ENCODE results near the gene RORC. TPM values are rescaled to one million over a fixed set of nuclear protein-coding genes. Genes with fewer than 3 reads are reported as not detected.

RORC gene
- total RNA-seq, 1 donor from 2014 or later = 2.6 TPM

DNA sequence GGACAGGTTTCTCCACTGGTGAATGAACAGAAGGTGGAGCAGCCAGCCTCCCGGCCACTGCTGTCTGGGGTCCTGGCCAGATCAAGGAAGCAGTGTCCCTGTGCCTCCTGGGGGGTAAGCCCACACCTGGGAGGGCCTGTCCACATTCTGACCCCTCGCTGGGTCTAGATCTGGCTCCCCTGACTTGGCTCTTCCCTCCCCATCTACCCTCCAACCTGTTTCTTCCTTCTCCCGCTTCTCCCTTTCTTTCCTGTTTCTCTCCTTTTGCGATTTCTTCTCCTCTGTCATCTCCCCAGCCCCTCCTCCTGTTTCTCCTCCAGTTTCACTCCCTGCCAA lies 378 bp downstream of the RORC start:
- Mint-ChIP-seq H3K27ac (peak overlapping the region; percentile 34), H3K4me3 (no peak overlapping the region), H3K27me3 (ENCODE audit: insufficient read depth) (no peaks in the 10 kb centered on the region), H3K36me3 (ENCODE audit: low read depth) (no peaks in the 10 kb centered on the region), H3K4me1 (ENCODE audit: low read depth) (peaks cover 71% of the 10 kb centered on the region), H3K9me3 (no peaks in the 10 kb centered on the region)
- intact Hi-C loops (cut with micrococcal nuclease) = loop anchor here (1.0 kb wide), 1 partner anchor 215 kb away; no protein-coding TSS in a partner anchor
- no peak for DNase-seq (ENCODE audit: low spot score)

DNA sequence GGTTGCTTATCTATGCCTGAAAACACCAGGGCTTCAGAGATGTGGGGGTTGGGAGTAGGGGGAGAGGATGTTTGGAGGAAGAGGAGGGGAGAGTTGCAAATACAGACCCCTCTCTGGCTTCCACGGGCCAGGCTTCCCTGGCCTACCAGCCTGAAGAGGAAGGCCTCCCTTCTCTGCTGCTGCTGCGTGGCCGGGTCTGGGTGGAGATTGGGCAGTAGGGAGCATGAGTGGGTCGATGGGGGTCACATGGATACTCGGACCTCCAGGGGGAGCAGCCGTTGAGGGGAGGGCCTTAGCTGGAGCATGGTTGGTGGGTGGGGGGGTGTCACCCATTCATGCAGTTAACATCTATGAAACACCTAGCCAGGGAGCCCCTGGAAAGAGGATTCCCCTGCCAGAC lies 1.5 kb downstream of the RORC start:
- H3K27me3 Mint-ChIP-seq (ENCODE audit: insufficient read depth) = no peaks in the 10 kb centered on the region
- H3K4me3 Mint-ChIP-seq = peak overlapping the region; percentile 68
- H3K4me1 Mint-ChIP-seq (ENCODE audit: low read depth) = peaks cover 81% of the 10 kb centered on the region
- H3K36me3 Mint-ChIP-seq (ENCODE audit: low read depth) = no peaks in the 10 kb centered on the region
- peak overlapping the region; percentile 89 for H3K27ac Mint-ChIP-seq
- DNase-seq (ENCODE audit: low spot score) = no peak
- intact Hi-C loops (cut with micrococcal nuclease) = no loop called here
- H3K9me3 Mint-ChIP-seq = no peaks in the 10 kb centered on the region

DNA sequence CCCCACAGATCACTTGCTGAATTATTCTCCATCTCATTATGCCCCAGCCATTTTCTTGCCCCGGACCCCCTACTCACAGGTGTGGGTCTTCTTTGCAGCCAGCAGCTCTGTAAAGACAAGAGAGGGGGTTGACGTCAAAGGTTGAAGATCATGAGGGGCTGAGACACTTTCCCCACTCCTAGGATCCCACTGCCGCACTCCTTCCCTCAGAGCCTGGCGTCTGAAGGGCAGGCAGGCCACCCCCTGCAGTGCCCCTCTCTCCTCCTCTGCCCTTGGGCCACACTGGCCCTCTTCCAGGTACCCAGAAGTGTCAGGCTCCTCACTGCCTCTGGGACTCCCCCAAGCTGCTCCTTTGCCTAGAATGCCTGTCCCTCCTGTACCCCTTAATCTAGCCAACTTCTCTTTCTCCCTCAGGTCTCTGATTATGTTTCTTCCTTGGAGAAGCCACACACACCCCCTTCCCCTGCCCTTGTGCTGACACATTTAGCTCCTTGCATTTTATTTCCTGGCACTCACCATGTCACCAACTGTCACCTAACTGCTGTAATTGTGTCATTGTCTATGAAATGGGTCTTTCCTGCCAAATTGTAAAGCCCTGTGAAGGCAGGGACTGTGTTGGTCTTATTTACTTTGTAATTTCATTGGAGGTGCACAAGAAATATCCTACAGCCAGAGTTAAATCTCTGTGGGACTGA lies 2.1 kb downstream of the RORC start:
- Mint-ChIP-seq H3K36me3 (ENCODE audit: low read depth) (no peaks in the 10 kb centered on the region), H3K4me1 (ENCODE audit: low read depth) (peaks cover 83% of the 10 kb centered on the region), H3K9me3 (no peaks in the 10 kb centered on the region), H3K27ac (peak overlapping the region; percentile 89), H3K27me3 (ENCODE audit: insufficient read depth) (no peaks in the 10 kb centered on the region), H3K4me3 (peak overlapping the region; percentile 68)
- intact Hi-C loops (cut with micrococcal nuclease) = no loop called here
- DNase-seq (ENCODE audit: low spot score) = no peak

DNA sequence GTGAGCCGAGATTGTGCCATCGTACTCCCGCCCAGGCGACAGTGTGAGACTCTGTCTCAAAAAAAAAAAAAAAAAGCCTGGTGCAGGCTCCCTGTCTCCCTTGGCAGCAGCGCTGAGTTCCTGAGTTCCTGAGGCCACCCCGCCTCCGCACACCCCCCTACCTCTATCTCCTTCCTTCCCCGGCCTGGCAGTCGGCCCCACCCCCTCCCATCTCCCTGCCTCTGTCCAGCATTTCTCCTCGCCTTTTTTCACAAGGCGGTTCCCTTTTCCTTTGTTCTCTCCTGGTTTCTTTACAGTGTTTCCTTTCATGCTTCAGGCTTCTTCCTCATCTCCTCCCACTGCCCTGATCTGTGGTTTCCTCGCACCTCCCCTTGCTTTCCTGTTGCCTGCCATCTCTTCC lies 2.7 kb downstream of the RORC start:
- no peaks in the 10 kb centered on the region for H3K9me3 Mint-ChIP-seq
- peak overlapping the region; percentile 89 for H3K27ac Mint-ChIP-seq
- intact Hi-C loops (cut with micrococcal nuclease) = no loop called here
- peaks cover 77% of the 10 kb centered on the region for H3K4me1 Mint-ChIP-seq (ENCODE audit: low read depth)
- no peak for DNase-seq (ENCODE audit: low spot score)
- H3K36me3 Mint-ChIP-seq (ENCODE audit: low read depth) = no peaks in the 10 kb centered on the region
- H3K4me3 Mint-ChIP-seq = peak overlapping the region; percentile 68
- no peaks in the 10 kb centered on the region for H3K27me3 Mint-ChIP-seq (ENCODE audit: insufficient read depth)

DNA sequence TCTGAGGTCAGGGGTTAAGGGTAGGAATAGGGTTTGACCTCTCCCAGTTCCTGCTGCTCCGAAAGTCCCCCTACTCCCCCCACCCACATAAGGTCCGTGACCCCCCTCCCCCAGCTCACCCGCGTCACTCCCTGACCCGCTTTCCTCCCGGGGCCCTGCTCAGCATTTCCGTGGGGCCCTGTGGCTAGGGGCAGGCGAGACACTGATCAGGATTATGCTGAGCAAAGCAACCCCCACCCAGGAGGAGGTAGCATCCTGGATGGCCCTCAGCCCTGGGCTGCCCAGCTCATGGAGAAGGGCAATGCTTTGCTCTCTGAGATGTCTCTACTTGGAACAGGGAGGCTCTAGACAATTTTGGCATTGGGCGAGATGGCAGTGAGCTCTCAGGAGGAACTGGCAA lies 3.7 kb downstream of the RORC start:
- Mint-ChIP-seq H3K27me3 (ENCODE audit: insufficient read depth) (no peaks in the 10 kb centered on the region), H3K36me3 (ENCODE audit: low read depth) (no peaks in the 10 kb centered on the region), H3K4me1 (ENCODE audit: low read depth) (peaks cover 74% of the 10 kb centered on the region), H3K27ac (peak overlapping the region; percentile 69), H3K9me3 (no peaks in the 10 kb centered on the region), H3K4me3 (peak overlapping the region; percentile 48)
- intact Hi-C loops (cut with micrococcal nuclease) = no loop called here
- no peak for DNase-seq (ENCODE audit: low spot score)

DNA sequence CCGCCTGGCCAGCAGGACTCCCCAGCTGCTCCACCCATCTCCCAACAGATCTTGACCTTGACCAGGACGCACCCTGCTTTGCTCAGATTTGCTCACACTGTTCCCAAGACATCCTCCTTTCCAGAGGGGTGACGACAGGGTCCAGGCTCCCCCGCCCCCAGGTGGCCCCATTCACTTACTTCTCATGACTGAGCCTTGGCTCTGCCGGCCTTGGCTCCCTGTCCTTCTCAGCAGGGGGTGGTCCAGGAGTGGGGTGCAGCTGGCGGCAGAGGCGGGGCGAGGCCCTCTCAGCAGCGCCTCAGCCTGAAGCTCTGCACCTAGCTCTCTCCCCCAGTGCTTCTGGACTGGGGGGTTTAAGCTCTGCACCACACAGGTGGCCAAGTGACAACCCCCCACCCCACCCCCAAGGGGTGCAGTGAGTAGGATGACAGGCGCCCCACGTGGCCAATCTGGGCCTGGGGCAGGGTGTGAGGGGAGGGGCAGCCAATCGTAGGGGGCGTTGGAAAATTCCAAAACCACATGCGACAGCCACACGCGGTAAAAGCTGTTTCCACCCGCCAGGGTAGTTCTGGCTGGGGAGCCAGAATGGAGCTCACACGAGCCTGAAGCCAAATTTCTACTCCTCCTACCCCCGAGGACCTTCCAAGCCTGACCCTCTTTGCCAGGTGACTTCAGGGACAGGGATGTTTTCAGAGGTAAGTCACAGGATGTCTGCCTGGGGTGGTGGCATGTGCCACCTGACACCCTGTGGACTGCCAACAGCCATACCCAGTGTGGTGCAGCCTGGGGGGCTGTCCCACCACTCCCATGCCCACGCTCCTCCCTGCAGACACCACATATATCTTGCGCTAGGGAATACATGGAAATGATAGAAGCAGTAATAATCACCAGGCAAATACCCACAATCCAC lies 5.6 kb downstream of the RORC start:
- Mint-ChIP-seq H3K27me3 (ENCODE audit: insufficient read depth) (no peaks in the 10 kb centered on the region), H3K4me3 (peak overlapping the region; percentile 53), H3K9me3 (no peaks in the 10 kb centered on the region), H3K36me3 (ENCODE audit: low read depth) (no peaks in the 10 kb centered on the region), H3K4me1 (ENCODE audit: low read depth) (peaks cover 78% of the 10 kb centered on the region), H3K27ac (peak overlapping the region; percentile 34)
- intact Hi-C loops (cut with micrococcal nuclease) = no loop called here
- no peak for DNase-seq (ENCODE audit: low spot score)

DNA sequence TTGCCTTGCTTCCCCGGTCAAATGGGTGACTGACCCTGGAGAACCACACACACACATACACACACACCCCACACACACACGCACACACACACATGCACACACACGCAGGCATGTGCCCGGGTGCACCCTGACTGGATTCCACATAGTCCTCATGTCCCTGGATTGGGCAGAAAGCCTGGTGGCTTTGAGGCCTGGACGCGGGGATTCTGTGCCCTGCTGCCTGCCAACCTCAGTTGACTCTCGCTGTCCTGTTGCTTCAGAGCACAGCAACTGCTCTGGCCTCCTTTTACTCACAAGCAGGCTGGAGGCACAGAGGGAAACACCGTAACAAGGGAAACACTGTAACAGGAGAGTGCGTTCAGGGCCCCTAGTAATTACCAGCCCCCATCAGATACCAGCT lies 6.4 kb downstream of the RORC start:
- DNase-seq (ENCODE audit: low spot score) = no peak

DNA sequence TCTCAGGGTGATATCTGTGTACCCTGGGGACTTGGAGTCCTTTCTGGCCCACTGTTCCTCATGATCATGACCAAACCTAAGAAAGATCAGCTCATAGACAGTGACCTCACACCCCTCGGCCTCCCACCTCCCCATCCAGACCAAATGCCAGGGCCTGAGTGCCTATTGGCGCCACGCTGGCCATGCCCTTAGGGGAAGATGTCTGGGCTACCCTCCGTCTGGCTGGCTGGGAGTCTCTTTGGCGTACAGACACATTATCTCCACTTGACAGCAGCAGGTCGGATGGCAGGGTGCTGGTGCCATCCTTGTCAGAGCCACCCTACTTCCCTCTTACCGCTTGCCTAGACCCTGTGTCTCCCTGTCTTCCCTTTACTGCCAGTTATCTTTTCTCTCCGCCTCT lies 8.4 kb downstream of the RORC start:
- Mint-ChIP-seq H3K27me3 (ENCODE audit: insufficient read depth) (no peaks in the 10 kb centered on the region), H3K9me3 (no peaks in the 10 kb centered on the region), H3K4me3 (no peak overlapping the region), H3K36me3 (ENCODE audit: low read depth) (no peaks in the 10 kb centered on the region), H3K27ac (peak overlapping the region; percentile 33), H3K4me1 (ENCODE audit: low read depth) (peaks cover 71% of the 10 kb centered on the region)
- intact Hi-C loops (cut with micrococcal nuclease) = loop anchor here (2.0 kb wide), 1 partner anchor 496 kb away; the partner anchor contains the start of gene PI4KB
- no peak for DNase-seq (ENCODE audit: low spot score)

More for the DNA sequence above, 6.4 kb downstream of the RORC start:
- intact Hi-C loops (cut with micrococcal nuclease) = no loop called here
- Mint-ChIP-seq H3K27ac (peak overlapping the region; percentile 27), H3K27me3 (ENCODE audit: insufficient read depth) (no peaks in the 10 kb centered on the region), H3K4me1 (ENCODE audit: low read depth) (peaks cover 78% of the 10 kb centered on the region), H3K4me3 (peak overlapping the region; percentile 23), H3K36me3 (ENCODE audit: low read depth) (no peaks in the 10 kb centered on the region), H3K9me3 (no peaks in the 10 kb centered on the region)

DNA sequence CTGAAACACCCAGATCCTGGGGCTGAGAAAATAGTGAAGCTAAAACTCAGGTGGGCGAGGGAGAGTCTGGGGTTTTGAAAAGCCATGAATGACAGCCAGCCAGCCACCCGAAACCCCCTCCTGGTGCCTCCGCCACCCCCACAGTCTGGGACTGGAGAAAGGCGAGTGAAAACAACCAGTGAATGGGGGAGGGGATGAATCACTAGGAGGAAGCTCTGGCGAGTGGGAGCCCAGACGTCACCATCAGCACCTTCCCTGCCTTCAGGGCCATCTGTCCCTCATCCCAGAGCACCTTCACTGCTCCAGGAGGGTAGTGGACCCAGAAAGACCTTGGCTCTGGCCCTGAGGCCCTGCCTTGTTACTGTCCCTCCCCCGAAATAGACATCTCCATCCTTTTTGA lies 9.2 kb downstream of the RORC start:
- Mint-ChIP-seq H3K27ac (peak overlapping the region; percentile 83), H3K4me1 (ENCODE audit: low read depth) (peaks cover 67% of the 10 kb centered on the region), H3K9me3 (no peaks in the 10 kb centered on the region), H3K36me3 (ENCODE audit: low read depth) (no peaks in the 10 kb centered on the region), H3K27me3 (ENCODE audit: insufficient read depth) (no peaks in the 10 kb centered on the region), H3K4me3 (peak overlapping the region; percentile 37)
- DNase-seq (ENCODE audit: low spot score) = no peak
- intact Hi-C loops (cut with micrococcal nuclease) = loop anchor here (1.0 to 2.0 kb wide), 2 partner anchors 32 to 496 kb away; partner anchors contain the start of genes PI4KB and TDRKH

DNA sequence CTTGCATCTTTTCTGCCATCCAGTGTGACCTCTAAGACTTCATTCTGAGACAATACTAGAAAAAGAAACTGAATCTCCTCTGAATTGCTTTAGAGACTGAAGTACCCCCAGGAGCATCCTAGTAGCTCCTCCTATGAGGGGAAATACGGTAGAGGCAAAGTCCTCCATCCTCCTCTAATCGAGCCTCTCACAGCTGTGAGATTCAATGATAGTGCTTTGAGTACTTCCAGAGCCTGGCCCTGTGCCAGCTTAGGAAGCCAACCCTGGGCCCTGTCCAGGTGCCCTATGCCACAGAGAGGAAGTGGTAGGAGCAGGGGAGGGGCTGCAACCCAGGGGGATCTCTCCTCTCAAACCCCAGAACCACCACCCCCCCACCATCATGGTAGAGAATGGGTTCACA lies 10.7 kb downstream of the RORC start:
- H3K27me3 Mint-ChIP-seq (ENCODE audit: insufficient read depth) = no peaks in the 10 kb centered on the region
- intact Hi-C loops (cut with micrococcal nuclease) = no loop called here
- H3K4me1 Mint-ChIP-seq (ENCODE audit: low read depth) = peaks cover 76% of the 10 kb centered on the region
- H3K36me3 Mint-ChIP-seq (ENCODE audit: low read depth) = no peaks in the 10 kb centered on the region
- no peaks in the 10 kb centered on the region for H3K9me3 Mint-ChIP-seq
- no peak for DNase-seq (ENCODE audit: low spot score)
- H3K4me3 Mint-ChIP-seq = no peak overlapping the region
- H3K27ac Mint-ChIP-seq = peak overlapping the region; percentile 67

DNA sequence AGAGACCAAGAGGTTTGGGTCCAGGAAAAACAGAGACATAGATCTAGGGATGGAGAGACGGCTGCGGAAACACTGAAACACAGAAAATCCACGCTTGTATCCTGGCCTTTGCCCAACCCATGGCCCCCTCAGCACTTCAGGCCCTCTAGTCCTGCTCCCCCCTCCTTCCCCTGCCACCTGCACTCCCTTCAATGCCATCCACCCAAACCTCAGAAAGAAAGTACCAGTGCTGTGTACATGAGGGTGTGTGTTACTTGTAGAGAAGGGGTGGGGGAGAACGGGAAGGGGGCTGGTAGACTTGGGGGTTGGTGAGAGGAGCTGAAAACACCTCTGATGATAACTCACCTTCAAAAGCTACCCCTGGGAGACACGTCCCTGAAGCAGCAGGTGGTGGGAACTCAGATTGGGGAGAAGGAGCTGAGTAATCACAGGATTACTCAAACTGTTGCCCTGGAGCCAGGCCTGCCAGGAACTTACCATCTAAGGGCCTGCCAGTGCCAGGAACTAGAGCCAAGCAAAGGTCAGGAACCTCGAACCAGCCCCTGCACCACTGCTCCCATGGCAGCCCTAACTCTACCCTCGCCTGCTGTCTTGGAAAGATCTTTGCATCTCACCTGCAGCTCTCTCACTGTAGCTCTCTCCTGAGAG lies 11.5 kb downstream of the RORC start:
- intact Hi-C loops (cut with micrococcal nuclease) = no loop called here
- no peaks in the 10 kb centered on the region for H3K9me3 Mint-ChIP-seq
- H3K4me3 Mint-ChIP-seq = no peak overlapping the region
- no peak for DNase-seq (ENCODE audit: low spot score)
- H3K36me3 Mint-ChIP-seq (ENCODE audit: low read depth) = no peaks in the 10 kb centered on the region
- H3K27me3 Mint-ChIP-seq (ENCODE audit: insufficient read depth) = peaks cover 2% of the 10 kb centered on the region
- peak overlapping the region; percentile 67 for H3K27ac Mint-ChIP-seq
- peaks cover 75% of the 10 kb centered on the region for H3K4me1 Mint-ChIP-seq (ENCODE audit: low read depth)

DNA sequence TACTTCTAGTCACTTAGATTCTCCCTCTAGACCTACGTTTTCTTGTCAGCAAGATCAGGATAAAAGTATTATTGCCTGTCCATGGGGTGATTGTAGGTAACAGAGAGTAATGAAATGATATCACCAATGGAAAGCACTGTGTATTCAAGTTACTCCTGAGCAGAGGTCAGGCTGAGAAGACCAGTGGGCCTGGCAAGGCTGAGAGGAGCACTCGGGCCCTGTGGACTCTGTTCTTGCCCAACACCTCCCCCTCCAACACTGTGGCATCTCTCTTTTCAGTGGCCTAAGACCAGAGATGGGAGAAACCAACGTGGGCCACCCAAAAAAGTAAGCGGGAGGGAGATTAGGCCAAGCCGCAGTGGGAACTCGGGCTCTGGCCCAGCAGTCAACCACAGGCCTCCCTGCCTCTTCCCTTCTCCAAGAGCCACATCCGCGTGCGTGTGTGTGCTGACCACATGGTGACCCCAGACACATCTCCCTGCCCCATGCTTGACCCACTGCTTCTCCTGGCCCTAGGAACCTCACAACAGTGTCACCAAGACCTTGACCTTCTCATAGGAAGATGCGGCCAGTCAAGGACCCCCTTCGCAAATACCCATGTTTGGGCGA lies 12.3 kb downstream of the RORC start:
- Mint-ChIP-seq H3K27ac (peak overlapping the region; percentile 24), H3K9me3 (no peaks in the 10 kb centered on the region), H3K4me3 (no peak overlapping the region), H3K27me3 (ENCODE audit: insufficient read depth) (peaks cover 2% of the 10 kb centered on the region), H3K4me1 (ENCODE audit: low read depth) (peaks cover 72% of the 10 kb centered on the region), H3K36me3 (ENCODE audit: low read depth) (no peaks in the 10 kb centered on the region)
- DNase-seq (ENCODE audit: low spot score) = no peak
- intact Hi-C loops (cut with micrococcal nuclease) = no loop called here

All from activated T-helper 1 cell treated with anti-CD3 and anti-CD28 coated beads, Interleukin-12 subunit alpha, Interleukin-12 subunit beta, Interleukin-2, Interleukin-4 antibody, amounts not matched to agents 30 ng/mL and 10 ng/mL and 1 ng/mL, durations not matched to agents 14 hours and 24 hours and 36 hours (primary cell).